Duodenal mucosa (tissue), 2 donors: ENCODE data around the gene TMUB2.
"Not testable (repeated sequence)": the region's sequence is repeated elsewhere in the genome, so short reads cannot be mapped to it uniquely, and the experiment has no call there.

ENCODE experiments used
- H3K27ac ChIP-seq: one replicate; pipeline ENCODE4 v1.7.0; 2013; ENCODE audit warnings: low read depth, low read length
- H3K27me3 ChIP-seq, 2 donors: one replicate each; pipeline ENCODE4 v1.7.0; 2013; ENCODE audit warnings: low read length in 2 of 2, control low read depth in 1 of 2; ENCODE audit not compliant: insufficient read depth in 2 of 2, control insufficient read depth in 1 of 2
- H3K36me3 ChIP-seq, 2 donors: one replicate each; pipeline ENCODE4 v1.7.0; 2013; ENCODE audit warnings: low read length in 2 of 2, control low read depth in 1 of 2; ENCODE audit not compliant: insufficient read depth in 2 of 2, control insufficient read depth in 1 of 2
- H3K4me1 ChIP-seq, 2 donors: one replicate each; pipeline ENCODE4 v1.7.0; 2013; ENCODE audit warnings: low read length in 2 of 2, control low read depth in 1 of 2; ENCODE audit not compliant: insufficient read depth in 2 of 2, control insufficient read depth in 1 of 2
- H3K4me3 ChIP-seq, 2 donors: one replicate each; pipeline ENCODE4 v1.7.0; 2013; ENCODE audit warnings: low read length in 2 of 2, low read depth in 1 of 2
- H3K9ac ChIP-seq, 2 donors: one replicate each; pipeline ENCODE4 v1.7.0; 2013; ENCODE audit warnings: low read length in 2 of 2, low read depth in 1 of 2
- H3K9me3 ChIP-seq, 2 donors: one replicate each; pipeline ENCODE4 v1.7.0; 2013; ENCODE audit warnings: low read length in 2 of 2, control low read depth in 1 of 2; ENCODE audit not compliant: control insufficient read depth in 1 of 2

TMUB2 gene

DNA sequence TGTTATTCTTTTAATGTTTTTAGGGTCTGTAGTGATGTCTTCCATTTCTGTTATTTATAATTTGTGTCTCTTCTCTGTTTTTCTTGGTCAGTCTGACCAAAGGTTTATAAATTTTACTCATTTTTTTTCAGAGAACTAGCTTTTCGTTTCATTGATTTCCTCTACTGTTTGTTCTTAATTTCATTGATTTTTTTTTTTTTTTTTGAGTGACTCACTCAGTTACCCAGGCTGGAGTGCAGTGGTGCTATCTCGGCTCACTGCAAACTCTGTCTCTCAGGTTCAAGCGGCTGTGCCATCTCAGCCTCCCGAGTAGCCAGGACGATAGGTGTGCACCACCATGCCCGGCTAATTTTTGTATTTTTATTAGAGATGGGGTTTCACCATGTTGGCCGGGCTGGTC, 45.3 kb downstream of the TMUB2 start:
- H3K9ac ChIP-seq = no peak overlapping the region
- no peaks in the 10 kb centered on the region for H3K4me1 ChIP-seq
- no peak overlapping the region for H3K27ac ChIP-seq
- H3K4me3 ChIP-seq = no peak overlapping the region
- no peaks in the 10 kb centered on the region for H3K9me3 ChIP-seq
- H3K36me3 ChIP-seq = no peaks in the 10 kb centered on the region
- no peaks in the 10 kb centered on the region for H3K27me3 ChIP-seq

- Histone ChIP-seq H3K4me1 (no peaks in the 10 kb centered on the region), H3K4me3 (no peak overlapping the region), H3K9me3 (no peaks in the 10 kb centered on the region), H3K27ac (no peak overlapping the region), H3K27me3 (no peaks in the 10 kb centered on the region), H3K36me3 (no peaks in the 10 kb centered on the region), H3K9ac (no peak overlapping the region)
These were observed 46.8 kb downstream of the TMUB2 start for GRCh38 chr17:44233582-44233981.

- H3K36me3 ChIP-seq = no peaks in the 10 kb centered on the region
- no peak overlapping the region for H3K27ac ChIP-seq
- no peak overlapping the region for H3K4me3 ChIP-seq
- H3K27me3 ChIP-seq = no peaks in the 10 kb centered on the region
- H3K4me1 ChIP-seq = no peaks in the 10 kb centered on the region
- no peak overlapping the region for H3K9ac ChIP-seq
- H3K9me3 ChIP-seq = no peaks in the 10 kb centered on the region
These were observed 48.8 kb downstream of the TMUB2 start for GRCh38 chr17:44235583-44235936.

DNA sequence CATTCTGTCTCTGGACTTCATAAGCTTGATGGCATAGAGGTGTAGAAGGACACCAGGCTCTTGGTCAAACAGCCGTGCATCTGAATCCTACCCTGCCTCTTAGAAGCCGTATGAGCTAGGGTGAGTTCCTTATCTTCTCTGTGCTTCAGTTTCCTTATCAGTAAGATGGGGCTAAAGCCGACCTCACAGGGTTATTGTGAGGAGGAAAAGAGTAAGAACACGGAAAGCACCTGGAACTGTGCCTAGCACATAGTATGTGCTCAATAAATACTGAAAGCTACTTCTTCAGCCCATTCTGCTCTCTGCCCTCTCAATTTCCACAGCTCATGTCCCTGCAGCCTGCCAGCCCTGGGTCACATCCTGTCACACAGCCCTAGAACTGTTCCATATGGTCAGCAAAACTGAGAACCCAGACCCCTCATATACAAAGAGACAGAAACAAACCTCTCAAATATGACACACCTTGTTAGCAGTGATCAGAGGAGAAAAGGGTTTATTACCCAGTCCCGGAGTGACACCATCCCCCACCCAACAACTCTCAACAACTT, 49.7 kb downstream of the TMUB2 start:
- Histone ChIP-seq H3K4me1 (no peaks in the 10 kb centered on the region), H3K4me3 (no peak overlapping the region), H3K27me3 (no peaks in the 10 kb centered on the region), H3K36me3 (no peaks in the 10 kb centered on the region), H3K9me3 (no peaks in the 10 kb centered on the region), H3K9ac (no peak overlapping the region), H3K27ac (no peak overlapping the region)

DNA sequence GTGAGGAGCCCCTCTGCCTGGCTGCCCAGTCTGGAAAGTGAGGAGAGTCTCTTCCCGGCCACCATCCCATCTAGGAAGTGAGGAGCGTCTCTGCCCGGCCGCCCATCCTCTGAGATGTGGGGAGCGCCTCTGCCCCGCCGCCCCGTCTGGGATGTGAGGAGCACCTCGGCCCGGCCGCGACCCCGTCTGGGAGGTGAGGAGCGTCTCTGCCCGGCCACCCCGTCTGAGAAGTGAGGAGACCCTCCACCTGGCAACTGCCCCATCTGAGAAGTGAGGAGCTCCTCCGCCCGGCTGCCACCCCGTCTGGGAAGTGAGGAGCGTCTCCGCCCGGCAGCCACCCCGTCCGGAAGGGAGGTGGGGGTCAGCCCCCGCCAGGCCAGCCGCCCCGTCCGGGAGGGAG, 51.1 kb downstream of the TMUB2 start:
- not testable (repeated sequence) for H3K4me3 ChIP-seq, H3K9me3 ChIP-seq

DNA sequence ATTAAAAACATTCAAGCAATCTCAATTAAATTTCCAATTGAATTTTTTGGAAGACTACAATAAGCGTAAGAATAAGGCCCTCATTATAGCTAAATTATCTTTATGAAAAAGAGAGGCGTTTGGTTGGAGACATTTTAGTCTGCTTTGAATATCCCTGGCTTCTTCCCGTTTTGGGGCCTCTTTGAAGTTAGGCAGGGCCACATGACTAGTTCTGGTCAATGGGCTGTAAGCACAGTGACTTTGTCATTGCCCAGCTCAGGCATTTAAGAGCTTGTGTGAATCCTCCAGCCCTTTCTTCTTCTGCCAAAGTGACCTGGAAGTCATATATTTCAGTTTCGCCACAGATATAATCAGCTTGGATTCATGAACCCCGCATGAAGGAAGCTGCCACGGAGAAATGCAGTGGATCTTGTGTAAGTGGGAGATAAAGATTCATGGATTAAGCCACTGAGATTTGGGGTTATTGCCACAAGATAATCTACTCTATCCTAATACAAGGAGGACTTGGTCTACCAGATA, 54.4 kb downstream of the TMUB2 start:
- Histone ChIP-seq H3K9ac (no peak overlapping the region), H3K36me3 (no peaks in the 10 kb centered on the region), H3K4me1 (peaks cover 5 to 8% of the 10 kb centered on the region in 2 donors), H3K27me3 (no peaks in the 10 kb centered on the region), H3K4me3 (no peak overlapping the region), H3K27ac (no peak overlapping the region), H3K9me3 (no peaks in the 10 kb centered on the region)

More for the DNA sequence above, 51.1 kb downstream of the TMUB2 start:
- not testable (repeated sequence) for H3K4me1 ChIP-seq, H3K36me3 ChIP-seq, H3K9ac ChIP-seq, H3K27ac ChIP-seq, H3K27me3 ChIP-seq
